WTC11 (cell line): Measurements from ENCODE around the gene NLGN1.

Experiments
- CBFB ChIP-seq: sonication (generic); formaldehyde crosslinking; IDR thresholded peaks from 2 replicates; pipeline ENCODE4 v1.8.1; 2022; ENCODE audit warnings: mild to moderate bottlenecking, low read depth, missing genetic modification reagents
- CREB1 ChIP-seq: sonication (generic); formaldehyde crosslinking; IDR thresholded peaks from 2 replicates; pipeline ENCODE4 v1.8.0; 2023; ENCODE audit warnings: mild to moderate bottlenecking, missing genetic modification reagents
- IRF2 ChIP-seq: sonication (generic); formaldehyde crosslinking; IDR thresholded peaks from 2 replicates; pipeline ENCODE4 v1.8.0; 2022; ENCODE audit warnings: low read depth, missing genetic modification reagents, borderline replicate concordance
- KAT7 ChIP-seq: sonication (generic); formaldehyde crosslinking; IDR thresholded peaks from 2 replicates; pipeline ENCODE4 v1.8.1; 2023; ENCODE audit warnings: missing genetic modification reagents, mild to moderate bottlenecking, borderline replicate concordance
- NFYB ChIP-seq: sonication (generic); formaldehyde crosslinking; conservative IDR thresholded peaks from 2 replicates; pipeline ENCODE4 v1.8.0; 2022; ENCODE audit warnings: low read depth, missing genetic modification reagents
- ZNF423 ChIP-seq: fragments of 250-450 bp; sonication (Bioruptor Pico); IDR thresholded peaks from 2 replicates; pipeline ENCODE4 v2.1.2; 2022; ENCODE audit warnings: mild to moderate bottlenecking, moderate library complexity
- TF ChIP-seq, protein P1 (sequence below): fragments of 200-600 bp; IDR thresholded peaks from 2 replicates; pipeline ENCODE4 v1.8.0; 2022; ENCODE audit warnings: antibody characterized with exemption
- TF ChIP-seq, protein P2 (sequence below): sonication (generic); formaldehyde crosslinking; IDR thresholded peaks from 2 replicates; pipeline ENCODE4 v1.8.1; 2023; ENCODE audit warnings: mild to moderate bottlenecking, missing genetic modification reagents, moderate library complexity
- TF ChIP-seq, protein P3 (sequence below): sonication (generic); formaldehyde crosslinking; IDR thresholded peaks from 2 replicates; pipeline ENCODE4 v1.8.1; 2023; ENCODE audit warnings: mild to moderate bottlenecking, missing genetic modification reagents, moderate library complexity
- TF ChIP-seq, protein P4 (sequence below): sonication (generic); formaldehyde crosslinking; IDR thresholded peaks from 2 replicates; pipeline ENCODE4 v1.8.0; 2022; ENCODE audit warnings: mild to moderate bottlenecking, missing genetic modification reagents
- TF ChIP-seq, protein P5 (sequence below): sonication (generic); formaldehyde crosslinking; IDR thresholded peaks from 2 replicates; pipeline ENCODE4 v1.8.1; 2022; ENCODE audit warnings: low read depth, mild to moderate bottlenecking, moderate library complexity, missing genetic modification reagents, borderline replicate concordance

DNA sequence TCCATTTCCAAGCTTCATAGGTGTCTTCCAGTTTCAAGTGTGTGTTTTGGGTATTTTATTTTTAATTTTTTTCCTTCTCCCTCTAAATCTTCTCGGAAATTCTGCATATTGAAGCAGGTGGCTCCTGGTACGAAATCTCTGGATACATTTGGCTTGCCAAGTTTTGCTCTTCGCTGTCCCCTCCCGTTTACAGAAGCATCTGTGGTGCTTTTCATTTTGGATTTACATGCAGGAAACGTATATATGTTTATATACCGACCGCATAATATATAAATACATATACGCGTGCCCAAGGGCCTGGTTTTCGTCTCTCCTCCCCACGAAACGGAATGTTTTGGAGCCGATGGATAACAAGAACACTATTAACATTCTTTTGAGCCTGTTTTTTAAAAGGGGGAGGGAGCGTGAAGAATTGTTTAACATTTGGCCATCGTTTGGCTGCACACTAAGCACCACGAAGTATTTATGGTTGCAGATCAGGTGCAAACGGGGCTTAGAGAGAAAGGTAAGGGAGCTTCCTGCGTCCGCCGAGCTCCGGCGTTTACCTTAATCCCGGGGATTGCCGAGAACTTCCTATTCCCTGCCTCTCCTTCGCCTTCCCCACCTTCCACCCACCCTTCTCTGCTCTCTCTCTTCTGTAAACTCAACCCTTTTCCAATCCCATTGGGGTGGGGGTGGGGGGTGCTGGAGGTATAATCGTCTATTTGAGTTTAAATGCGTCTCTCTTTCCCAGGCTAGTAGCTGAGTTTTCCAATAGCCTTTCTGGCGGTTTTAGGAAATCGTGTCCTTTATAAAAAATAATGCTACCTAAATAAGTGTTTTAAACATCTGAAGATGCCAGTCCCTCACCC is 1.1 kb upstream of the NLGN1 start:
- TF ChIP-seq, protein P1, sequence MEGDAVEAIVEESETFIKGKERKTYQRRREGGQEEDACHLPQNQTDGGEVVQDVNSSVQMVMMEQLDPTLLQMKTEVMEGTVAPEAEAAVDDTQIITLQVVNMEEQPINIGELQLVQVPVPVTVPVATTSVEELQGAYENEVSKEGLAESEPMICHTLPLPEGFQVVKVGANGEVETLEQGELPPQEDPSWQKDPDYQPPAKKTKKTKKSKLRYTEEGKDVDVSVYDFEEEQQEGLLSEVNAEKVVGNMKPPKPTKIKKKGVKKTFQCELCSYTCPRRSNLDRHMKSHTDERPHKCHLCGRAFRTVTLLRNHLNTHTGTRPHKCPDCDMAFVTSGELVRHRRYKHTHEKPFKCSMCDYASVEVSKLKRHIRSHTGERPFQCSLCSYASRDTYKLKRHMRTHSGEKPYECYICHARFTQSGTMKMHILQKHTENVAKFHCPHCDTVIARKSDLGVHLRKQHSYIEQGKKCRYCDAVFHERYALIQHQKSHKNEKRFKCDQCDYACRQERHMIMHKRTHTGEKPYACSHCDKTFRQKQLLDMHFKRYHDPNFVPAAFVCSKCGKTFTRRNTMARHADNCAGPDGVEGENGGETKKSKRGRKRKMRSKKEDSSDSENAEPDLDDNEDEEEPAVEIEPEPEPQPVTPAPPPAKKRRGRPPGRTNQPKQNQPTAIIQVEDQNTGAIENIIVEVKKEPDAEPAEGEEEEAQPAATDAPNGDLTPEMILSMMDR, result no peak
- TF ChIP-seq IRF2 (CRISPR knock-in tag) (no peak), NFYB (CRISPR knock-in tag) (no peak), KAT7 (no peak), CBFB (CRISPR knock-in tag) (no peak), CREB1 (CRISPR knock-in tag) (no peak), ZNF423 (no peak)
- TF ChIP-seq, protein P2, sequence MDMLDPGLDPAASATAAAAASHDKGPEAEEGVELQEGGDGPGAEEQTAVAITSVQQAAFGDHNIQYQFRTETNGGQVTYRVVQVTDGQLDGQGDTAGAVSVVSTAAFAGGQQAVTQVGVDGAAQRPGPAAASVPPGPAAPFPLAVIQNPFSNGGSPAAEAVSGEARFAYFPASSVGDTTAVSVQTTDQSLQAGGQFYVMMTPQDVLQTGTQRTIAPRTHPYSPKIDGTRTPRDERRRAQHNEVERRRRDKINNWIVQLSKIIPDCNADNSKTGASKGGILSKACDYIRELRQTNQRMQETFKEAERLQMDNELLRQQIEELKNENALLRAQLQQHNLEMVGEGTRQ, result no peak
- TF ChIP-seq, protein P3, sequence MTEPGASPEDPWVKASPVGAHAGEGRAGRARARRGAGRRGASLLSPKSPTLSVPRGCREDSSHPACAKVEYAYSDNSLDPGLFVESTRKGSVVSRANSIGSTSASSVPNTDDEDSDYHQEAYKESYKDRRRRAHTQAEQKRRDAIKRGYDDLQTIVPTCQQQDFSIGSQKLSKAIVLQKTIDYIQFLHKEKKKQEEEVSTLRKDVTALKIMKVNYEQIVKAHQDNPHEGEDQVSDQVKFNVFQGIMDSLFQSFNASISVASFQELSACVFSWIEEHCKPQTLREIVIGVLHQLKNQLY (CRISPR knock-in tag), result no peak
- TF ChIP-seq, protein P4, sequence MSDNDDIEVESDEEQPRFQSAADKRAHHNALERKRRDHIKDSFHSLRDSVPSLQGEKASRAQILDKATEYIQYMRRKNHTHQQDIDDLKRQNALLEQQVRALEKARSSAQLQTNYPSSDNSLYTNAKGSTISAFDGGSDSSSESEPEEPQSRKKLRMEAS (CRISPR knock-in tag), result no peak
- TF ChIP-seq, protein P5, sequence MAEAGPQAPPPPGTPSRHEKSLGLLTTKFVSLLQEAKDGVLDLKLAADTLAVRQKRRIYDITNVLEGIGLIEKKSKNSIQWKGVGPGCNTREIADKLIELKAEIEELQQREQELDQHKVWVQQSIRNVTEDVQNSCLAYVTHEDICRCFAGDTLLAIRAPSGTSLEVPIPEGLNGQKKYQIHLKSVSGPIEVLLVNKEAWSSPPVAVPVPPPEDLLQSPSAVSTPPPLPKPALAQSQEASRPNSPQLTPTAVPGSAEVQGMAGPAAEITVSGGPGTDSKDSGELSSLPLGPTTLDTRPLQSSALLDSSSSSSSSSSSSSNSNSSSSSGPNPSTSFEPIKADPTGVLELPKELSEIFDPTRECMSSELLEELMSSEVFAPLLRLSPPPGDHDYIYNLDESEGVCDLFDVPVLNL, result no peak
